HG03103 (cell line): ENCODE results near the gene LTC4S.
"Not testable (repeated sequence)": the region's sequence is repeated elsewhere in the genome, so short reads cannot be mapped to it uniquely, and the experiment has no call there.

Experiments
- ATAC-seq: cut with Tn5 transposase; IDR thresholded peaks from one replicate; pipeline ENCODE4 v1.9.1; 2021; ENCODE audit warnings: low read depth; ENCODE audit not compliant: unreplicated experiment

The LTC4S gene

GRCh38 chr5:179768326-179769085, 25.3 kb upstream of the LTC4S start:
- no peak for ATAC-seq

- no peak for ATAC-seq
These were observed 24.5 kb upstream of the LTC4S start for GRCh38 chr5:179769271-179769670.

- ATAC-seq = no peak
These were observed 24.0 kb upstream of the LTC4S start for GRCh38 chr5:179769796-179770195.

GRCh38 chr5:179771311-179771895, 22.4 kb upstream of the LTC4S start:
- no peak for ATAC-seq

- ATAC-seq = no peak
These were observed 21.4 kb upstream of the LTC4S start for GRCh38 chr5:179772351-179772750.

- ATAC-seq = no peak
These were observed 20.1 kb upstream of the LTC4S start for GRCh38 chr5:179773686-179774040.

- ATAC-seq = no peak
These were observed 19.3 kb upstream of the LTC4S start for GRCh38 chr5:179774442-179774841.

GRCh38 chr5:179776411-179776938, 17.3 kb upstream of the LTC4S start:
- no peak for ATAC-seq

GRCh38 chr5:179777456-179777855, 16.3 kb upstream of the LTC4S start:
- ATAC-seq = no peak

GRCh38 chr5:179777909-179778308, 15.9 kb upstream of the LTC4S start:
- no peak for ATAC-seq

- ATAC-seq = no peak
These were observed 15.2 kb upstream of the LTC4S start for GRCh38 chr5:179778591-179778990.

GRCh38 chr5:179779826-179780225, 14.0 kb upstream of the LTC4S start:
- ATAC-seq = no peak

GRCh38 chr5:179780362-179780761, 13.4 kb upstream of the LTC4S start:
- no peak for ATAC-seq

GRCh38 chr5:179781846-179782245, 11.9 kb upstream of the LTC4S start:
- ATAC-seq = no peak

GRCh38 chr5:179783128-179783527, 10.7 kb upstream of the LTC4S start:
- ATAC-seq = no peak

GRCh38 chr5:179786861-179787260, 6.9 kb upstream of the LTC4S start:
- ATAC-seq = no peak

GRCh38 chr5:179788193-179788854, 5.5 kb upstream of the LTC4S start:
- ATAC-seq = no peak

- not testable (repeated sequence) for ATAC-seq
These were observed 4.5 kb upstream of the LTC4S start for GRCh38 chr5:179789278-179789677.

- no peak for ATAC-seq
These were observed 1.7 kb upstream of the LTC4S start for GRCh38 chr5:179791881-179792611.

GRCh38 chr5:179792612-179793467, 946 bp upstream of the LTC4S start:
- no peak for ATAC-seq
